Measurements from ENCODE around the gene IGF2R. TPM values are rescaled to one million over a fixed set of nuclear protein-coding genes. Genes with fewer than 3 reads are reported as not detected.

The IGF2R gene
- polyA plus RNA-seq, 1 donor (not counting 4 experiments of a cell fraction or from before 2014, with no cell fraction given) = 40.9 TPM

DNA sequence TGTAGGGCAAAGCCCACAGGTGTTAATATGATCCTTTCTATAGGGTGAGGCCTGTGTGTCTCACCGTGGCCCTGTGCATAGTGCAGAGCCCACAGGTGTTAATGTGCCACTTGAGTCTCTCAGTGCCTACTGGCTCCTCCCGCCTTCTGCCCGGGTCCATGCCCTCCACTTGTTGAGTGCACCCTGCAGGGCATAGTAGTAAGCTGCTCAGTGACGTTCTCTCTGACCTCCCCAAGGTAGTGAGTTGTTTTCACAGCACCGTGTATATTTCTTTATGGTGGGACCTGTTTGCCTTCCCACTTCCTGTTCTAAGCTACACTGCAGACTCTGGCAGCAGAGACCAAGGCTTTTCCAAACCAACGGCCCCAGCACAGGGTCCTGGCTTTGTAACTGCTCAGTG, 88.2 kb downstream of the IGF2R start:
- no peaks in the 10 kb centered on the region for H3K4me1 ChIP-seq (ENCODE audit: control insufficient read depth, extremely low read depth, insufficient read depth, low read length)
- TF ChIP-seq, protein P1, sequence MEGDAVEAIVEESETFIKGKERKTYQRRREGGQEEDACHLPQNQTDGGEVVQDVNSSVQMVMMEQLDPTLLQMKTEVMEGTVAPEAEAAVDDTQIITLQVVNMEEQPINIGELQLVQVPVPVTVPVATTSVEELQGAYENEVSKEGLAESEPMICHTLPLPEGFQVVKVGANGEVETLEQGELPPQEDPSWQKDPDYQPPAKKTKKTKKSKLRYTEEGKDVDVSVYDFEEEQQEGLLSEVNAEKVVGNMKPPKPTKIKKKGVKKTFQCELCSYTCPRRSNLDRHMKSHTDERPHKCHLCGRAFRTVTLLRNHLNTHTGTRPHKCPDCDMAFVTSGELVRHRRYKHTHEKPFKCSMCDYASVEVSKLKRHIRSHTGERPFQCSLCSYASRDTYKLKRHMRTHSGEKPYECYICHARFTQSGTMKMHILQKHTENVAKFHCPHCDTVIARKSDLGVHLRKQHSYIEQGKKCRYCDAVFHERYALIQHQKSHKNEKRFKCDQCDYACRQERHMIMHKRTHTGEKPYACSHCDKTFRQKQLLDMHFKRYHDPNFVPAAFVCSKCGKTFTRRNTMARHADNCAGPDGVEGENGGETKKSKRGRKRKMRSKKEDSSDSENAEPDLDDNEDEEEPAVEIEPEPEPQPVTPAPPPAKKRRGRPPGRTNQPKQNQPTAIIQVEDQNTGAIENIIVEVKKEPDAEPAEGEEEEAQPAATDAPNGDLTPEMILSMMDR (optimal IDR thresholded peaks at IDR 0.05 in 1 of 3, IDR thresholded peaks at IDR 0.05 in 1 of 3, conservative IDR thresholded peaks at IDR 0.05 in 1 of 3; ENCODE audit: extremely low read depth in 1 of 3, insufficient read depth in 2 of 3, low read length in 3 of 3) = no peak
- no peak for TF ChIP-seq EZH2 (IDR thresholded peaks at IDR 0.05; ENCODE audit: low read length)
- H3K36me3 ChIP-seq (ENCODE audit: control insufficient read depth in 2 of 2, extremely low read depth in 1 of 2, insufficient read depth in 2 of 2, low read length in 2 of 2) = peaks cover 37 to 64% of the 10 kb centered on the region in 2 experiments
- no peak overlapping the region for H3K9ac ChIP-seq (ENCODE audit: control insufficient read depth, extremely low read depth, insufficient read depth, low read length)
- dilution Hi-C loops (cut with MboI; ENCODE audit: extremely low pct_ligation_motif_present, low sequenced_read_pairs) = no loop called here
- no peak overlapping the region for H3K27ac ChIP-seq (ENCODE audit: control insufficient read depth, insufficient read depth, low read length)
- no peak for DNase-seq (ENCODE audit: low read depth, low spot score)
- no peaks in the 10 kb centered on the region for H3K27me3 ChIP-seq (ENCODE audit: control insufficient read depth, extremely low read depth, insufficient read depth, low read length)
- H3K9me1 ChIP-seq (ENCODE audit: control insufficient read depth, extremely low read depth, insufficient read depth, low read length) = no peaks in the 10 kb centered on the region
- H3K4me2 ChIP-seq (ENCODE audit: control insufficient read depth, extremely low read depth, insufficient read depth, low read depth, low read length) = no peak overlapping the region
- no peaks in the 10 kb centered on the region for H3K79me2 ChIP-seq (ENCODE audit: control insufficient read depth, insufficient read depth, low read length)
- H4K20me1 ChIP-seq (ENCODE audit: control insufficient read depth, extremely low read depth, insufficient read depth, low read length) = no peaks in the 10 kb centered on the region
- H2AFZ ChIP-seq (ENCODE audit: control insufficient read depth, low read length) = no peak overlapping the region
- no peak for FAIRE-seq
- H3K9me3 ChIP-seq (ENCODE audit: control insufficient read depth, low read depth, low read length) = no peaks in the 10 kb centered on the region
- no peak overlapping the region for H3K4me3 ChIP-seq (ENCODE audit: control insufficient read depth in 2 of 3, extremely low read depth in 1 of 3, insufficient read depth in 2 of 3, low read depth in 1 of 3, low read length in 3 of 3)

DNA sequence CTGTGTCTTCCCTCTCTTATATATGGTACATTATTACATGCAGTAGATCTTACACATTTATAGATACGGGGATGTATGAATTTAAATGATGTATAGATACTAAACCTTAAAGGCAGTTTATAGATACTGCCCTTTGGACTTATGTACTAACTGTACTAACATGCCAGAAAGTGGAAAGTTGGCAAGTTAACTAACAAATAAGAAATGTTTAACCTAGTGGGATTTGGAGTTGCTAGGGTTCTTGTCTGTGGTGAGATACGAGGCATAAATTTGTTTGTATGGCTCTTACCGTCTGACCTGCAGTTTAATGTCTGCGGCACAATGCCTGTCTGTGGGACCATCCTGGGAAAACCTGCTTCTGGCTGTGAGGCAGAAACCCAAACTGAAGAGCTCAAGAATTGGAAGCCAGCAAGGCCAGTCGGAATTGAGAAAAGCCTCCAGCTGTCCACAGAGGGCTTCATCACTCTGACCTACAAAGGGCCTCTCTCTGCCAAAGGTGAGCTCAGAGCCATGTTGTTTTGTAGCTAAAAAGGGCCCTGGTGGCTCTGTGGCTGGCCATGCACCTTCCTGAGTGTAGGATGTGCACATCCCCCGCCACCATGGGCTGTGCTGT, 89.8 kb downstream of the IGF2R start:
- Histone ChIP-seq H3K36me3 (ENCODE audit: control insufficient read depth in 2 of 2, extremely low read depth in 1 of 2, insufficient read depth in 2 of 2, low read length in 2 of 2) (peaks cover 37 to 68% of the 10 kb centered on the region in 2 experiments), H3K4me2 (ENCODE audit: control insufficient read depth, extremely low read depth, insufficient read depth, low read depth, low read length) (no peak overlapping the region)
- TF ChIP-seq, protein P1 (optimal IDR thresholded peaks at IDR 0.05 in 1 of 3, IDR thresholded peaks at IDR 0.05 in 1 of 3, conservative IDR thresholded peaks at IDR 0.05 in 1 of 3; ENCODE audit: extremely low read depth in 1 of 3, insufficient read depth in 2 of 3, low read length in 3 of 3) = no peak
- TF ChIP-seq EZH2 (IDR thresholded peaks at IDR 0.05; ENCODE audit: low read length) = no peak

More for the DNA sequence above, 89.8 kb downstream of the IGF2R start:
- no peak overlapping the region for H3K27ac ChIP-seq (ENCODE audit: control insufficient read depth, insufficient read depth, low read length)
- H2AFZ ChIP-seq (ENCODE audit: control insufficient read depth, low read length) = no peak overlapping the region
- no peak overlapping the region for H3K4me3 ChIP-seq (ENCODE audit: control insufficient read depth in 2 of 3, extremely low read depth in 1 of 3, insufficient read depth in 2 of 3, low read depth in 1 of 3, low read length in 3 of 3)
- no peaks in the 10 kb centered on the region for H3K9me3 ChIP-seq (ENCODE audit: control insufficient read depth, low read depth, low read length)
- no peaks in the 10 kb centered on the region for H3K79me2 ChIP-seq (ENCODE audit: control insufficient read depth, insufficient read depth, low read length)
- H3K9me1 ChIP-seq (ENCODE audit: control insufficient read depth, extremely low read depth, insufficient read depth, low read length) = no peaks in the 10 kb centered on the region
- H3K27me3 ChIP-seq (ENCODE audit: control insufficient read depth, extremely low read depth, insufficient read depth, low read length) = no peaks in the 10 kb centered on the region
- dilution Hi-C loops (cut with MboI; ENCODE audit: extremely low pct_ligation_motif_present, low sequenced_read_pairs) = no loop called here
- H3K4me1 ChIP-seq (ENCODE audit: control insufficient read depth, extremely low read depth, insufficient read depth, low read length) = no peaks in the 10 kb centered on the region
- H3K9ac ChIP-seq (ENCODE audit: control insufficient read depth, extremely low read depth, insufficient read depth, low read length) = no peak overlapping the region
- DNase-seq (ENCODE audit: low read depth, low spot score) = no peak
- no peaks in the 10 kb centered on the region for H4K20me1 ChIP-seq (ENCODE audit: control insufficient read depth, extremely low read depth, insufficient read depth, low read length)
- FAIRE-seq = no peak

Data from keratinocyte (primary cell).